Esophagus squamous epithelium (tissue), 5 donors: ENCODE data around the gene ARHGEF1. TPM values are rescaled to one million over a fixed set of nuclear protein-coding genes. Genes with fewer than 3 reads are reported as not detected.

ENCODE experiments used
- DNase-seq: peaks from one replicate; lab custom pipeline; 2025; lab: John Stamatoyannopoulos, UW
- H3K27ac ChIP-seq, 4 donors: fragments of 200-600 bp; sonication (generic); one replicate each; pipeline ENCODE4 v1.5.1; 2016 to 2019; ENCODE audit warnings: mild to moderate bottlenecking in 1 of 4
- H3K27me3 ChIP-seq, 4 donors: fragments of 200-600 bp; sonication (generic); 1 replicate in 3 of 4; 2 replicates in 1 of 4; pipeline versions ENCODE4 v1.5.1 to v1.6.0; 2017 to 2021; ENCODE audit warnings: antibody characterized with exemption in 1 of 4
- H3K36me3 ChIP-seq, 3 donors: fragments of 200-600 bp; sonication (generic); one replicate each; pipeline ENCODE4 v1.5.1; 2016 to 2019
- H3K4me1 ChIP-seq, 3 donors: fragments of 200-600 bp; sonication (generic); one replicate each; pipeline ENCODE4 v1.5.1; 2017 to 2019
- H3K4me3 ChIP-seq, 4 donors: fragments of 200-600 bp; sonication (generic); 1 replicate in 3 of 4; 2 replicates in 1 of 4; pipeline ENCODE4 v1.5.1; 2016 to 2019; ENCODE audit warnings: mild to moderate bottlenecking in 2 of 4, moderate library complexity in 1 of 4
- H3K9me3 ChIP-seq, 3 donors: fragments of 200-600 bp; sonication (generic); one replicate each; pipeline ENCODE4 v1.5.1; 2016 to 2019
- POLR2A ChIP-seq, 4 donors: fragments of 450-650 bp; IDR thresholded peaks; one replicate each; pipeline ENCODE4 v1.6.1; 2017; ENCODE audit warnings: antibody characterized with exemption in 4 of 4, mild to moderate bottlenecking in 4 of 4, moderate library complexity in 3 of 4
- WGBS, 2 donors: methylation state at CpG; one replicate each; pipeline ENCODE4 v1.1.5; 2018; 5-methylcytosine and 5-hydroxymethylcytosine counted together
- intact Hi-C: fragments of 100-400 bp; cut with DNase I; formaldehyde crosslinking; loops from one replicate; pipeline ENCODE4 v1.15.0; 2022
- total RNA-seq, 4 donors: library from RNA; depleted of rRNA; stranded (reverse); fragments of >200 nt; gene quantifications; one replicate each; pipeline ENCODE4 v1.1.0, GENCODE V29; 2016
- TF ChIP-seq, protein P1 (sequence below), 6 experiments: fragments of 450-650 bp in 4 of 6; fragments of 200-600 bp in 2 of 6; sonication (generic) in 2 of 6; IDR thresholded peaks; one replicate each; pipeline ENCODE4 v1.5.1; 2016 to 2019; ENCODE audit warnings: antibody characterized with exemption in 6 of 6, mild to moderate bottlenecking in 4 of 6, moderate library complexity in 4 of 6
- donor health status: DM: yes; HTN: yes; CAD: no.

Gene ARHGEF1
- total RNA-seq, 4 donors from 2014 or later = 31.0 to 59.5 (median 56.2) TPM

DNA sequence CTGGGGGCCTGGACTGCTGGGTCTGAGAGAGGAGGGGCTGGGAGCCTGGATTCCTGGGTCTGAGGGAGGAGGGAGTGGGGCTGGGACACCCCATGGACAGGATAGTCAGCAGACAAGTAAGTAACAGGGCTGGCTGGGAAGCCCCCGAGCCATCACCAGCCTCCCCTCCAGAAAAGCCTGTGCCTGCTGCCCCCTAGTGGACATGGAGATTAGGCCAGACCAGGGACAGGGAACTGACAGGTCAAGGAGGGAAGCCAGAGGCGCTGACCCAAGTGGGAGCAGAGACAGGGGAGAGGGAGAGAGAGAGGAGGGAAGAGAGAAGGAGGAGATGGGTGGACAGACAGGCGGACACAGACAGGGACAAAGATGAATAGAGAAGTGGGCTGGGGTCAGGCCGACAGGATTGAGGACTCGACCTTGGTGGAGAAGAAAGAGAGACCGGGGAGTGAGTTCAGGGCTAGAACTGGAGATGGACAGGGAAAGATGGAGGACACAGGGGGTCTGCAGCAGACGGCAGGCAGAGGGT lies 51.9 kb downstream of the ARHGEF1 start:
- Histone ChIP-seq H3K36me3 (no peaks in the 10 kb centered on the region), H3K27ac (no peak overlapping the region), H3K9me3 (no peaks in the 10 kb centered on the region), H3K4me1 (peaks cover 0 to 24% (median 9%) of the 10 kb centered on the region in 3 donors), H3K4me3 (no peak overlapping the region), H3K27me3 (peaks cover 19 to 100% (median 26%) of the 10 kb centered on the region in 4 donors)
- no peak for DNase-seq
- WGBS, 2 donors = 12 to 25% methylated on average over 7 of the region's 7 CpGs
- TF ChIP-seq POLR2A (IDR thresholded peaks at IDR 0.05) = no peak
- TF ChIP-seq, protein P1, sequence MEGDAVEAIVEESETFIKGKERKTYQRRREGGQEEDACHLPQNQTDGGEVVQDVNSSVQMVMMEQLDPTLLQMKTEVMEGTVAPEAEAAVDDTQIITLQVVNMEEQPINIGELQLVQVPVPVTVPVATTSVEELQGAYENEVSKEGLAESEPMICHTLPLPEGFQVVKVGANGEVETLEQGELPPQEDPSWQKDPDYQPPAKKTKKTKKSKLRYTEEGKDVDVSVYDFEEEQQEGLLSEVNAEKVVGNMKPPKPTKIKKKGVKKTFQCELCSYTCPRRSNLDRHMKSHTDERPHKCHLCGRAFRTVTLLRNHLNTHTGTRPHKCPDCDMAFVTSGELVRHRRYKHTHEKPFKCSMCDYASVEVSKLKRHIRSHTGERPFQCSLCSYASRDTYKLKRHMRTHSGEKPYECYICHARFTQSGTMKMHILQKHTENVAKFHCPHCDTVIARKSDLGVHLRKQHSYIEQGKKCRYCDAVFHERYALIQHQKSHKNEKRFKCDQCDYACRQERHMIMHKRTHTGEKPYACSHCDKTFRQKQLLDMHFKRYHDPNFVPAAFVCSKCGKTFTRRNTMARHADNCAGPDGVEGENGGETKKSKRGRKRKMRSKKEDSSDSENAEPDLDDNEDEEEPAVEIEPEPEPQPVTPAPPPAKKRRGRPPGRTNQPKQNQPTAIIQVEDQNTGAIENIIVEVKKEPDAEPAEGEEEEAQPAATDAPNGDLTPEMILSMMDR (IDR thresholded peaks at IDR 0.05) = peak; percentile 59 to 84 (median 72)
- intact Hi-C loops = no loop called here

DNA sequence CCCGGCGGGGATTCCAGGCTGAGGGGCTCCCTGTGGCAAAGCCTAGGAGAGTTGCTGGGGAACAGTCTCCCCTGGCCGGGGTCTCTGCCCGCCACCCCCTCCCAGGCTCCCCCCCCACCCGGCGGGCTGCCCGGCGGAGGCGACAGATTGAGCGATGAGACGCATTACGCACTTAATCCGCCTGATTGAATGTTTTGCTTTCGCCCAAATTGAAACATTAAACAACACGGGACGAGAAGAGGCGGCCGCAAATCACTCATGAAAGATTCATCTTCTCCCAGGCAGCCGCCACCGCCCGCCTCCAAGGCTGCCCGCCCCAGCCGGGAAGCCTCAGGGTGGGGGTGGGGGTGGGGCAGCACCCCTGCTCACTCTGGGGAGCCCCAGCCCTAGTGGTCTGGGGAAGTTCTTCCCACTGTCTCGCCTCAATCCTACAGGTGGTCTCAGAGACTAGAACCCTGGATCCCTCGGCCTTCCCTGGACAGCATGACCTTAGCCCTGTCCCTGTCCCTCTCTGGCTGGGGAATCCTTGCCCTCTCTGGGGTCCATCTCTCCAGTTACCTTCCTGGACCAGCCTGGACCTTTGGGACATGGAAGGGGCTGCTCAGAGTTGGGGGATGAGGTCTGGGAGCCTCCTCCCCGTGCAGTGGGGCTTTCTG lies 52.9 kb downstream of the ARHGEF1 start:
- no peak overlapping the region for H3K4me3 ChIP-seq
- H3K4me1 ChIP-seq = peaks cover 6 to 34% (median 18%) of the 10 kb centered on the region in 3 donors
- TF ChIP-seq, protein P1 (IDR thresholded peaks at IDR 0.05) = no peak
- no peak for TF ChIP-seq POLR2A (IDR thresholded peaks at IDR 0.05)
- H3K27ac ChIP-seq = no peak overlapping the region
- DNase-seq = no peak
- no peaks in the 10 kb centered on the region for H3K9me3 ChIP-seq
- H3K36me3 ChIP-seq = no peaks in the 10 kb centered on the region
- intact Hi-C loops = no loop called here
- 12 to 30% methylated on average over 8 to 18 of the region's 26 CpGs for WGBS, 2 donors
- H3K27me3 ChIP-seq = peaks cover 16 to 100% (median 28%) of the 10 kb centered on the region in 4 donors

DNA sequence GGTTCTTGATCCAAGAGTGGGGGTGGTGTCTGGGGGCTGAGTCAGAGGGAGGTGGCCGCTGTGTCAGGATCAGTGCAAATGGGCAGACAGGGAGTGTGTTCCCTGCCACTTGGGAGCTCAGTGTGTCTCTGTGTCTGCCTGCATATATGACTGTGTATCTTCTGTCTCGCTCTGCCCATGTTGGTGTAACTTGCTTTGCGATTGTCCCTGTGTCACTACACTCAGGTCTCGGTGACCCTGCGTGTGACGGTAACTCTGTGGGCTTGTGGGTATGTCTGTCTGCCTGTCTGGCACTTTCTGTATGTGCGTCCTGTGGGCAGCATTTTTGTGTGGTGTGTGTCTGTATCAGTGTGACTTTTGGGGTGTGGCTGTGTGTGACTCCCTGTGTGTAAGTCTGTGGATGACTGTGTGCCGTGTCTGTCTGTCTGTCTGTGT lies 53.4 kb downstream of the ARHGEF1 start:
- intact Hi-C loops = no loop called here
- 50 to 62% methylated on average over 7 to 8 of the region's 8 CpGs for WGBS, 2 donors
- H3K4me1 ChIP-seq = peaks cover 7 to 37% (median 18%) of the 10 kb centered on the region in 3 donors
- no peak for TF ChIP-seq POLR2A (IDR thresholded peaks at IDR 0.05)
- TF ChIP-seq, protein P1 (IDR thresholded peaks at IDR 0.05) = no peak
- no peaks in the 10 kb centered on the region for H3K36me3 ChIP-seq
- peaks cover 16 to 100% (median 26%) of the 10 kb centered on the region in 4 donors for H3K27me3 ChIP-seq
- no peak overlapping the region for H3K27ac ChIP-seq
- H3K9me3 ChIP-seq = no peaks in the 10 kb centered on the region
- DNase-seq = no peak
- H3K4me3 ChIP-seq = no peak overlapping the region

DNA sequence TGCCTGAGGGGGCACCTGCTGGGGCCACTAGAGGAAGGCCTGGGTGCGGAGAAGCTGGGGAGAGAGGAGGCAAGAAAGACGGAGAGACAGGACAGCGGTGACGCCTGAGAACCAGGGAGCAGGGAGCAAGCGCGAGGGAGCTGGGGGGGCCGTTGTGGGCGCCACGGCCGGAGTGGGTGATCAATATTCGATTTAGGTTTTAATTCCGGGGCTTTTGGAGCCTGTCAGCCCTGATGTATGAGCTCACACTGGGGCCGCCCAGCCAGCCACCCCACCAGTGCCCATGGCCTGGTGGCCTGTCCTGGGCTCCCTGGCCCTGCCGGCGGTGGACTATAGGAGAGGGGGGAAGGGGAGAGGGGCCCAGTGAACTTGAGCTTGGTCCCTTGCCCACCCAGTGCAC lies 54.0 kb downstream of the ARHGEF1 start:
- no peak overlapping the region for H3K4me3 ChIP-seq
- H3K4me1 ChIP-seq = peaks cover 7 to 37% (median 18%) of the 10 kb centered on the region in 3 donors
- 61% methylated on average over 14 of the region's 15 CpGs; no CpG with 5 or more reads in 1 of the 2 donors for WGBS, 2 donors
- intact Hi-C loops = no loop called here
- H3K27me3 ChIP-seq = peaks cover 12 to 100% (median 23%) of the 10 kb centered on the region in 4 donors
- no peaks in the 10 kb centered on the region for H3K9me3 ChIP-seq
- no peak for TF ChIP-seq POLR2A (IDR thresholded peaks at IDR 0.05)
- TF ChIP-seq, protein P1 (IDR thresholded peaks at IDR 0.05) = no peak
- H3K36me3 ChIP-seq = no peaks in the 10 kb centered on the region
- DNase-seq = no peak
- no peak overlapping the region for H3K27ac ChIP-seq
